Neural cell (in vitro differentiated cells): ENCODE data around the gene MKKS. TPM values are rescaled to one million over a fixed set of nuclear protein-coding genes. Genes with fewer than 3 reads are reported as not detected.

ENCODE experiments used
- H2AFZ ChIP-seq: fragments of 200-600, 300-800 bp; sonication (generic), shearing (Covaris generic); 2 replicates; pipeline ENCODE4 v1.6.0; 2014; ENCODE audit warnings: low read depth, mild to moderate bottlenecking, antibody characterized with exemption, low read length, moderate library complexity
- H3F3A ChIP-seq: fragments of 200-600 bp; shearing (Covaris generic); 2 replicates; pipeline ENCODE4 v1.6.1; 2016; ENCODE audit warnings: mild to moderate bottlenecking, moderate library complexity, mixed read lengths, antibody characterized with exemption, low read length; ENCODE audit not compliant: insufficient read depth, poor library complexity, severe bottlenecking
- H3K27ac ChIP-seq: fragments of 200-600, 300-800 bp; sonication (generic), shearing (Covaris generic); 2 replicates; pipeline ENCODE4 v1.5.1; 2014; ENCODE audit warnings: mild to moderate bottlenecking, low read length, moderate library complexity
- H3K27me3 ChIP-seq: fragments of 300-800, 200-600 bp; sonication (generic), shearing (Covaris generic); 2 replicates; pipeline ENCODE4 v1.6.0; 2014; ENCODE audit warnings: mild to moderate bottlenecking, low read depth, low read length, moderate library complexity; ENCODE audit not compliant: insufficient read depth
- H3K36me3 ChIP-seq: fragments of 300-800, 200-600 bp; sonication (generic), shearing (Covaris generic); 2 replicates; pipeline ENCODE4 v1.5.1; 2014; ENCODE audit warnings: mild to moderate bottlenecking, antibody characterized with exemption, low read length, moderate library complexity; ENCODE audit not compliant: insufficient read depth
- H3K4me2 ChIP-seq: fragments of 300-800, 200-600 bp; sonication (generic), shearing (Covaris generic); 2 replicates; pipeline ENCODE4 v1.6.0; 2014; ENCODE audit warnings: mild to moderate bottlenecking, low read length
- H3K4me3 ChIP-seq: fragments of 300-800, 200-600 bp; sonication (generic), shearing (Covaris generic); 2 replicates; pipeline ENCODE4 v1.5.1; 2014; ENCODE audit warnings: mild to moderate bottlenecking, low read length, moderate library complexity
- H3K79me2 ChIP-seq: fragments of 200-600 bp; shearing (Covaris generic); replicated peaks from 2 replicates; pipeline ENCODE4 v1.6.0; 2014; ENCODE audit warnings: mild to moderate bottlenecking, low read length, moderate library complexity; ENCODE audit not compliant: insufficient read depth
- H3K9ac ChIP-seq: fragments of 300-800, 200-600 bp; sonication (generic), shearing (Covaris generic); 2 replicates; pipeline ENCODE4 v1.6.1; 2016; ENCODE audit warnings: mild to moderate bottlenecking, low read length, mixed read lengths
- H3K9me2 ChIP-seq: fragments of 200-600 bp; shearing (Covaris generic); 2 replicates; pipeline ENCODE4 v1.6.1; 2016; ENCODE audit warnings: mild to moderate bottlenecking, low read length, mixed read lengths; ENCODE audit not compliant: insufficient read depth
- H3K9me3 ChIP-seq: fragments of 200-600, 300-800 bp; sonication (generic), shearing (Covaris generic); 2 replicates; pipeline ENCODE4 v1.6.1; 2016; ENCODE audit warnings: mild to moderate bottlenecking, mixed run types, low read length, moderate library complexity, mixed read lengths
- H4K20me1 ChIP-seq: fragments of 200-600 bp; shearing (Covaris generic); 2 replicates; pipeline ENCODE4 v1.6.1; 2016; ENCODE audit warnings: mild to moderate bottlenecking, mixed run types; ENCODE audit not compliant: insufficient read depth
- CTCF ChIP-seq: fragments of 450-650 bp; IDR thresholded peaks from 2 replicates; pipeline ENCODE4 v1.5.1; 2014; ENCODE audit warnings: antibody characterized with exemption, mild to moderate bottlenecking, moderate library complexity; ENCODE audit not compliant: poor library complexity, severe bottlenecking
- EP300 ChIP-seq: fragments of 450-650 bp; conservative IDR thresholded peaks from 2 replicates; pipeline ENCODE4 v1.6.1; 2014; ENCODE audit warnings: antibody characterized with exemption, mild to moderate bottlenecking, moderate library complexity; ENCODE audit not compliant: poor library complexity, severe bottlenecking
- EZH2 ChIP-seq: fragments of 200-600, 300-800 bp; shearing (Covaris generic), sonication (generic); IDR thresholded peaks from 2 replicates; pipeline ENCODE4 v1.6.1; 2014; ENCODE audit warnings: antibody characterized with exemption, low read length, borderline replicate concordance, mild to moderate bottlenecking; ENCODE audit not compliant: insufficient read depth, poor library complexity, severe bottlenecking
- MXI1 ChIP-seq: fragments of 450-650 bp; conservative IDR thresholded peaks from 2 replicates; pipeline ENCODE4 v1.6.1; 2014; ENCODE audit warnings: antibody characterized with exemption, mild to moderate bottlenecking; ENCODE audit not compliant: poor library complexity, severe bottlenecking
- POLR2AphosphoS5 ChIP-seq: IDR thresholded peaks from 2 replicates; pipeline ENCODE4 v1.6.1; 2012
- RAD21 ChIP-seq: fragments of 450-650 bp; conservative IDR thresholded peaks from 2 replicates; pipeline ENCODE4 v1.6.1; 2014; ENCODE audit warnings: antibody characterized with exemption, mild to moderate bottlenecking, moderate library complexity
- REST ChIP-seq: IDR thresholded peaks from 2 replicates; pipeline ENCODE4 v1.6.1; 2012; ENCODE audit warnings: borderline replicate concordance
- SMC3 ChIP-seq: fragments of 450-650 bp; conservative IDR thresholded peaks from 2 replicates; pipeline ENCODE4 v1.6.1; 2014; ENCODE audit warnings: antibody characterized with exemption, mild to moderate bottlenecking, moderate library complexity; ENCODE audit not compliant: poor library complexity
- TAF1 ChIP-seq: IDR thresholded peaks from 2 replicates; pipeline ENCODE4 v1.6.1; 2012; ENCODE audit warnings: low read depth
- polyA plus RNA-seq: library from polyadenylated mRNA; depleted of rRNA; stranded (reverse); fragments of >200 nt; gene quantifications from 2 replicates; pipeline ENCODE4 v1.2.3, GENCODE V29; 2014

MKKS gene
- polyA plus RNA-seq, 1 donor from 2014 or later, result 28.0 TPM

- H3K9ac ChIP-seq, result no peak overlapping the region
- H3K9me3 ChIP-seq, result no peaks in the 10 kb centered on the region
- no peak overlapping the region for H2AFZ ChIP-seq
- H4K20me1 ChIP-seq, result no peaks in the 10 kb centered on the region
- no peak overlapping the region for H3K4me2 ChIP-seq
- no peaks in the 10 kb centered on the region for H3K9me2 ChIP-seq
- H3K27ac ChIP-seq, result no peak overlapping the region
- H3K27me3 ChIP-seq, result no peaks in the 10 kb centered on the region
- no peaks in the 10 kb centered on the region for H3K36me3 ChIP-seq
- no peaks in the 10 kb centered on the region for H3K79me2 ChIP-seq
- no peak for TF ChIP-seq REST
- no peak for TF ChIP-seq RAD21
- TF ChIP-seq SMC3, result no peak
- TF ChIP-seq POLR2AphosphoS5, result no peak
- TF ChIP-seq MXI1, result no peak
- no peak for TF ChIP-seq TAF1
- no peak for TF ChIP-seq EZH2
- TF ChIP-seq CTCF, result no peak
- TF ChIP-seq EP300, result no peak
- H3F3A ChIP-seq, result no peaks in the 10 kb centered on the region
- no peak overlapping the region for H3K4me3 ChIP-seq
These were observed 20.2 kb upstream of the MKKS start for GRCh38 chr20:10454151-10454750.

GRCh38 chr20:10453241-10453640, 19.2 kb upstream of the MKKS start:
- H3K9ac ChIP-seq, result no peak overlapping the region
- H3K36me3 ChIP-seq, result no peaks in the 10 kb centered on the region
- H3K27ac ChIP-seq, result no peak overlapping the region
- H3K27me3 ChIP-seq, result no peaks in the 10 kb centered on the region
- H3K9me2 ChIP-seq, result no peaks in the 10 kb centered on the region
- TF ChIP-seq RAD21 (no peak), CTCF (no peak), REST (no peak), EZH2 (no peak), SMC3 (no peak), MXI1 (no peak), TAF1 (no peak), EP300 (no peak), POLR2AphosphoS5 (no peak)
- no peak overlapping the region for H3K4me3 ChIP-seq
- no peaks in the 10 kb centered on the region for H3K9me3 ChIP-seq
- no peak overlapping the region for H3K4me2 ChIP-seq
- H4K20me1 ChIP-seq, result no peaks in the 10 kb centered on the region
- no peaks in the 10 kb centered on the region for H3K79me2 ChIP-seq
- no peak overlapping the region for H2AFZ ChIP-seq
- no peaks in the 10 kb centered on the region for H3F3A ChIP-seq
